ENCODE results near the gene BZW1.

The BZW1 gene

DNA sequence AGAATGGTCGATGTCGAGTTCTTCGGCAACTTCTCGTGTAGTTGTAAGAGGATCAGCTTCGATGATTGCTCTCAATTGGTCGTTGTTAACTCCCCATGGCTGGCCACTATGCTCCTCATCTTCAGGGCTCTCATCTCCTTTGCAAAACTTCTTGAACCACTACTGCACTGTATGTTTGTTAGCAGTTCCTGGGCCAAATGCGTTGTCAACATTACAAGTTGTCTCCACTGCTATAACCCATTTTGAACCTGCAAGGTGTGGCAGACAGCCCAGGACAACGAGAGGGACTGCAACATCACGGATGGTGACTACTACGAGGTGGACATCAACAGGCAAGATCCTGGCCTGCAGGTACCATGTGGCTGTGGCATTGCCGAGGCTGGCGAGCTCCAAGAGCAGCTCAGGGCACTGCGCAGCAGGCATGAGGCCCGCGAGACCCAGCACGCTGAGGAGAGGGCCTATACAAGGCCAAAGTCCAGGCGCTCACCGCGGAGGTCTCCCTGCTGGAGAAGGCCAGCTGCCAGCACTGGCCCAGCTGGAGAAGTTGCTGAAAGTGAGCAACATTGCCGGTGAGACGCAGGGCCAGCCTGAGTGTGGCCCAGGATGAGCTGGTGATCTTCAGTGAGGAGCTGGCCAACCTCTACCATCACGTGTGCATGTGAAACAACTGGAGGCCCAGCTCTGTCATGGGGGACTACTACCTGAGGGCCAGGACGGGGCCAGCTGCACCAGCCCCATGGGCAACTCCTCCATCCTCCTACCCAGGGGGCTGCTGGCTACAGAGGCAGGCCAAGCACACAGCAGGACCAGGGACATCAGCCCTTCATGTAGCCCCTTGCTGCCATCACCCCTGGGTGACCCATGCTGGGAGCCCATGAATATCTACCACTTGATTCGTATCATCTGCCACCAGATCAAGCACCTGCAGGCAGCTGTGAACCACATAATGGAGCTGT, 32.6 kb downstream of the BZW1 start:
- FAIRE-seq, result no peak

DNA sequence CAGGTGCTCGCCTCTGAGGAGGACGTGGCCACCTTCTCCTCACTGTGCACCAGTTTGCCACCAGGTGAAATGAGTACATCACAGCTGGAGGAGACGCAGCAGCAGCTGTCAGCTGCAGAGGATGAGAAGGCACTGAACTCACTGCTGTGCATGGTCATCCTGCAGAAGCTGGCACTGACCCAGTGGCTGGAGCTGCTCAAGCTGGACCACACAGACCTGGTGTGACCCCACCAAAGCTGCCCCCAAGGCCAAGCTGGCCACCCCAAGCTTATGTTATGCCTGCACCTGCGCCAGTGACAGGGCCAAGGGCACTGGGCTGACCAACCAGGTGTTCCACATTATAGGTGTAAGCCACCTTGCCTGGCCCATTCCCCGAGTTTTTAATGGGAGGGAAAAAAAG, 33.5 kb downstream of the BZW1 start:
- FAIRE-seq, result no peak

DNA sequence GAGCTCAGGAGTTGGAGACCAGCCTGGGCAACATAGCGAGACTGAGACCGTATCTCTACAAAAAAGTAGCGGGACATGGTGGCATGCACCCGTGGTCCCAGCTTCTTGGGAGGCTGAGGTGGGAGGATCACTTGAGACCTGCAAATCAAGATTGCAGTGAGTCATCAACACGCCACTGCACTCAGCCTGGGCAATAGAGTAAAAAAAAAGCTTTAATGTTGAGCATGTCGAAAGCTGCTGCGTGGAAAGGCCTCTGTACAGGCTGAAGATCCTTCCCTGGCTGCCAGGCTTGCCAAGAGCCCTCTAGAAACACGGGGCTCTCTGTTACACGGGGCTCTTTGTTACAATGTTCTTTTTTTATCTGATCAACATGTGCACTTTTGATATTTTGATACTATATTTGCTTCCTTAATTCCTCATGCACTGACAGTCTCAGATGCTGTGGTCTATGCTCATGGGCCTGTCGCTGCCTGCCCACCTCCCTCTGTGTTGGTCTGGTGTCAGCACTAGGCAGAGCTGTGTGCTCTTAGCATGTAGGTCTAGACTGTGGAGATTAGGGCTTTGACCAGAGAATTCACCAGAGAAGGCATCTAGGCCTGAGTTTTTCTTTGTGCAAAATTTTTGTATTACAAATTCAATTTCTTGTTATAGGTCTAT, 34.1 kb downstream of the BZW1 start:
- no peak for FAIRE-seq

DNA sequence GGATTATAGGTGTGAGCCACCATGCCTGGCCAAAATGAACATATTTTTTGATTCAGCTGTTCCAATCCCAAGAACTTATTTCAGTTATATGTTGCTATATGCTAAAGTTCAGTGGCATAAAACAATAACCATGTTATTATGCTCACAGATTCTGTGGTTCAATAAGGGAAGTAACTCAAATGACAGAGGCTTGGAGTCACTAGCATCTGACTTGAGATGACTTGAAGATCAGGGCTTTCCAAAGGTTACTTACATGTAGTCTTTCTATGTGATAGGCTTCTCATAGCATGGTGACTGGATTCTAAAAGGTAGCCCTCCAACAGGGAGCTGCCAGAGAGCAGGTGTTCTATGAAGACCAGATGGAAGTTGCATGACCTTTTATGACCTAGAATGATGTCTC, 35.6 kb downstream of the BZW1 start:
- no peak for FAIRE-seq

DNA sequence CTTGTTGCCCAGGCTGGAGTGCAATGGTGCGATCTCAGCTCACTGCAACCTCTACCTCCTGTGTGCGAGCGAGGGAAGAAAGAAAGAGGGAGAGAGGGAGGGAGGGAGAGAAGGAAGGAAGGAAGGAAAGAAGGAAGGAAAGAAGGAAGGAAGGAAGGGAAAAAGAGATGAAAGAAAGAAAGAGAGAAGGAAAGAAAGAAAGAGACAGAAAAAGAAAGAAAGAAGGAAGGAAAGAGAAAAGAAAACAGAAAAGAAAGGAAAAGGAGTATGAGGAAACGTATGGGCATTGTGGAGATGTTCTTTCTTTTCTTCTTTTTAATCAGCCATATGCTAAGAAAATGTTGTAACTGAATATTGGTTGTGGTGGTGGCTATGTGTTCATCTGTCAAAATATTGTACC, 36.2 kb downstream of the BZW1 start:
- FAIRE-seq, result no peak

DNA sequence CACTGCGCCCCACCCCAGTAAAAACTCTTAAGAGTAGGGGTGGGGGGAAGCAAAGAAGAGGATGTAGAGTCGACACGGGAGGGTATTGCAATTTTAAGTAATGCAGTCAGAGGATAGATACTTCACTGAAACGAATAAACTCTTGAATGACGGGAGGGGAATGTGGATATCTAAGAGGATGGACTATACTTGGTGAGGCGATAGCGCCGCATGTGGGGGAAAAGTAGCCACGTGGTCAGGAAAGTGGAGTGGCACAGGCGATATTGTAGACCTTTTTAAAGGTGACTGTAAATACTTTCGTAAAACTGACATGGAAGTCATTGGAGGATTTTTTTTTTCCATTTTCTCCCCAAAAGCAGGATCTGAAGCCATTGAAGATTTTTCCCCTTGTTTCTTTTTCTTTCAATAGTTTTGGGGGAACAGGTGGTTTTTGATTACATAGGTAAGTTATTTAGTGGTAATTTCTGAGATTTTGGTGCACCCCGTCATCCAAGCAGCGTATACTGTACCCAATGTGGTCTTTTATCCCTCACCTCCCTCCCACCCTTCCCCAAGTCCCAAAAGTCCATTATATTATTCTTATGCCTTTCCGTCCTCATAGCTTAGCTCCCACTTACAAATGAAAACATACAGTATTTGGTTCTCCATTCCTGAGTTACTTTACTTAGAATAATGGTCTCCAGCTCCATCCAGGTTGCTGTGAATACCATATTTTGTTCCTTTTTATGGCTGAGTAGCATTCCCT, 39.0 kb downstream of the BZW1 start:
- no peak for FAIRE-seq

DNA sequence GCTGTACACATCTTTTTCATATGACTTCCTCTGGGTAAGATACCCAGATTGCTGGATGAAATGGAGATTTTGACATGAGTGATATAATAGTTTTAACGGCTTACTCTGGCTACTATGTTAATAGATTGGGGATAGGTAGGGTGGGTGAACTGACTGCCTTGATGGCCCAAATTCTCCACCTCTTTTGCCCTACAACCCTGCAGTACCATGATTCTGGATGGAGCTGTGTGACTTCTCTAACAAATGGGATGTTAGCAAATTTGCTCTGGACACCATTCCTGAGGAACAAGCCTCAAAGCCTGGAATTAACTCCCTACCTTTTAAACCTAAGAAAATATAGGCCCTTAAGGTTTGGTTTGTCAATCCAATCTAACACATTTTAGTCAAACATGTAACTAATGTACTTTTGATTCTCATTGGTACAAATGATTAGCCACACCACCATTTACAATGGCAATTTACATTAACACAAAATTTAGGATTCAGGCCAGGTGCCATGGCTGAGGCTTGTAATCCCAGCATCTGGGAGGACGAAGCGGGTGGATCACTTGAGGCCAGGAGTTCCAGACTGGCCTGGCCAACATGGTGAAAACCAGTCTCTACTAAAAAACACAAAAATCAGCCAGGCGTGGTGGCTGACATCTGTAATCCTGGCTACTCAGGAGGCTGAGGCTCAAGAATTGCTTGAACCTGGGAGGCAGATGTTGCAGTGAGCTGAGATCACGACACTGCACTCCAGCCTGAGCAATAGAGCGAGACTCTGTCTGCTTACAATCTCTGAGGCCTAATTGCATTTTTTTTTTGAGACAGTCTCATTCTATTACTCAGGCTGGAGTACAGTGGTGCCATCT, 39.9 kb downstream of the BZW1 start:
- no peak for FAIRE-seq

DNA sequence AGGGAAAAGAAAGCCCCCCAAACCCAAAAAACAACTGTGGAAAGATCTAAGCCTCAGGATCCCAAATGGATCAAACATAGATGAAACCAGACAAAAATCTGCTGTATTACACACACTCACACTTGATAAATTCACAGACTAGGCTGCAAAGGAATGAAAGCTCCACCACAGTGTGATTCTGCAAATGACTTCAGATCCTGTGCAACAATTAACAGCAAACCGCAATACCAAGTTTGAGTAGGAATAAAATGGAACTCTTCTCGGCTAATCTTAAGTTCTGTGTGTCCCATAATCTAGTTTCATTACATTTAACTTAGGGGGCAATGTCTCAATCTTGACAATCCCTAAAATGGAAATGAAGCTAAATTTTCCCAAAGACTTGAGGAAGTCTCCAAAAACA, 40.9 kb downstream of the BZW1 start:
- no peak for FAIRE-seq

DNA sequence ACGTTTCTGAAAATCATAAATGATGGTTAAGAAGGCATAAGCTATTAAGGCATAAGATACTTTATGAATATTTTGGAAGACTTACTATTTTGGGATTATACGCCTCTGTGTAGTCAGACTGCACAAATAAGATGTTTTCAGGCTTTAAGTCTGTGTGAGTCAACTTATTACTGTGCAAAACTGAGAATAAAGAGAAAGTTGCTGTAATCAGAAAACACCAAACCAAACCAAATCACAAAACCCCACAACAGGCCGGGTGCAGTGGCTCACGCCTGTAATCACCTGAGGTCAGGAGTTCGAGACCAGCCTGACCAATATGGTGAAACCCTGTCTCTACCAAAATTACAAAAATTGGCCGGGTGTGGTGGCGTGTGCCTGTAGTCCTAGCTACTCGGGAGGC, 45.1 kb downstream of the BZW1 start:
- FAIRE-seq, result no peak

DNA sequence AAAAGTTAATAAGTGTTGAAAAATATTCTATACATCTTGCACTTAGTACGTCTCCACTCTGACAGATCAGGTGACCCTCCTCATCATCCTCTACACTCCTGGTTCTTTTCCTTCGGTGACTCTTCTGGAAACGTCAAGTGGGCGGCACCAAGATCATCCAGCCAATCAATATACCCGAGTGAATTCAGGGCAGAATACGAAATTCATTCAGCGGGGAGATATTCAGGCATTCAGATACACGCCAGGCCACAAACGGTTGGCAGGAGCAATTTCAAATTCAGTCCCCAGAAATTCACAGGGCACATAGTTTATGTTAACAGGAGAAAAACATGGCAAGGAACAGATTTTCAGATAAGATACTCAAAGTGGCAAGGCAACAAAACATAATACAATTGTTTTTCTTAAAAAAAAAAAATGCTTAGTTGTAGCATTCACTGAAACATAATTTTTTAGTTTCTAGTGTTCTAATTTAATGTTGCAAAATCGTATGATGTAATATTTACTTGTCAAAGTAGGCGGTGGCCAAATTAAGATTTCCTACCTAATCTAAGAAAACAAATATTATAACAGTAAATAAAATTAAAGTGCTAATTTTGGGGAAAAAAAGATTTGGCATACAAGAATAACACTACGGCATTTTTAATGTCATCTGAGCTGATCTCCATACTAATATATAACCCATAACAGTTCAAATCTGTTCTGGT, 48.5 kb downstream of the BZW1 start:
- FAIRE-seq, result no peak

DNA sequence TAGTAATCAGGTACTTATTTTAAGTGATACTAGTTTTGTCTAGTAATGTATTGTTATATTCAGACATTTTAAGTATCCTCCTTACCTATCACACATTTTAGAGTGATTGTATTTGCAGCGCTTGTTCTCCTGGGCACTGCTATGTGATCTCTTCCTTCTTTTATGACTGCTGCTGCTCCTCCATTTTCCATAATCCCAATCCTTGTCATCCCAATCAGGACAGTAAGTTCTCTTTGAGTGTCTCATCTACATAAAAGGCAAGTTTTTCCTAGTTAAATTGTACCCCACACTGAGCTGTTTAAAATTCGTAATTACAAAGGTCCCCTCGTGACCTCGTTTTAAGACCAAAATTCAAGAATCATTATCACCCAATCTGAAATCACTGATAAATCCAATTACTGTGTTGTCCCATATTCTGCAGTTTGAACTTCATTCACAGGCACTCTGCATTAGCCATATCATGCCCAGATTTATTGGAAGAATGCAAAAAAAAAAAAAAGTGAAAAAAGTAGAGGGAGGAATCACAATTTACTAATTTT, 50.0 kb downstream of the BZW1 start:
- FAIRE-seq, result no peak

DNA sequence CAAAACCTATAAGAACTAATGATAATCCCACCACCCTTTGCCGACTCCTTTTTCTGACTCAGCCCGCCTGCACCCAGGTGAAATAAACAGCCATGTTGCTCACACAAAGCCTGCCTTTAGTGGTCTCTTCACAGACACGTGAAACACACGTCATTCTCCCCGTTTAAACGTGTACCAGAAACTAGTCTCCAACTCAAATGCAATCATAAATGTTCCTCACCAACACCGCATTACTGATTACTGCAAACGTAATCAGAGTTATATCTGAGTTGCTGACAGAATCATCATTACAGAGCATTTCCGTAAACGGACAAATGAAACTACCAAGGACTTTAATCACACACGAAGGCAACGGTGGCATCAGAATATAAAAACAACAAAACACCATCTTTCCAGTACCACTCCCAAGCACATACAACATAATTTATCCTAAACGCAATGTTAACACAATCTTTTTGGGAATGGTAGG, 50.9 kb downstream of the BZW1 start:
- no peak for FAIRE-seq

DNA sequence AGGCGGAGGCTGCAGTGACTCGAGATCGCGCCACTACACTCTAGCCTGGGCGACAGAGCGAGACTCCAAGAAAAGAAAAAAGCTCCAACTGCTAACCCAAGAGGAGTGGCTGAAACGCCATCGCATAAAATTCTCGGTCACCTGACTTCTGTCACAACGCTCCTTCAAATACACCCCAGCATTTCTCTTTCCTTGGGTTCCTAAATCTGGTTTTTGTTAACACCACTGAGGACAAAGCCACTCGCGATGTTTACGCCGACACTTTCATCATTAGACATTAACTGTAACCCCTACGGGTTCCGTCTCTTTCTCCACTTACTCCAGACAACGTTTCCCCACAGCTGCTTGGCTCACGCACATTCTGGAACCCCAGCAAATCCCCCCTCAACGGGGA, 52.1 kb downstream of the BZW1 start:
- FAIRE-seq, result no peak

DNA sequence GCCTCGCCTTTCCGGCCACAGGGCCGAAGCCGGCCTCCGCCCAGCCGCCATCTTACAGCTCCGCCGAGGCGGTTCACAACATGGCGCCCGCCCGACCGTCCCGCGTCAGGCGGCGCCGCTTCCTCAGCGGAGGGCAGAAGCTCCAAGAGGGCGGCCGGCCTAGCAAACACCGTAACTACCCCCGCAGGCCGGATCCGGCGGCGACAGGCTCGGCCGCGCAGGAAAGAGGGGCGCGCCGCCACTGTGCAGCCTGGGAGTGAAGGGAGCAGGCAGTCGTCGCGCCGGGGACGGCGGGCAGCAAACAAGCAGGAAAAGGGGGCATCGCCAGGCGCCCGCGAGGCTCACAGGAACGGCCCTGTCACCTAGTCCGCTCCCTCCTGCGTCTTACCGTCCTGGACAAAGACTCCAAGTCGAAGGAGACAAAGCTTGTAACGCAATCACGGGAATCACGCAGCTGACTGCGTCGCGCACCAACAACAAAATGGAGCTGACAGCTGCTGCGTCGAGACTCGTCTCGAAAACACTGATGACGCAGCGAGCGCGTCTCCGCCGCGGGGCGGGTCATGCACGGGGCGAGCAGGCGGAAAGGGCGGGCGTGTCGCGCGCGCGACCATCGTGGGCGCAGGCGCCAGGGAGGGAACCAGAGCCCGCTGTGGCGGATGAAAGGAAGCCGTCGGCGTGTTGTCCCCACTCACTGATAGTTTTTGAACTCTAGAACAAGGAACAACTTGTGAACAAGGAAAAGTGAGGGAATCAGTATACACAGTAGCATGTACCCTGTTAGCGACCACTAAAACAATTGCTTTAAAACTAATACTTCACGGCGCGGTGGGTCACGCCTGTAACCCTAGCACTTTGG, 52.7 kb downstream of the BZW1 start, which contains the start of gene CLK1:
CLK1 (minus strand) TSS at position 483 of the 859 bp plus-strand sequence. CDS start 2,796 bp downstream, outside the sequence.
- FAIRE-seq, result no peak

DNA sequence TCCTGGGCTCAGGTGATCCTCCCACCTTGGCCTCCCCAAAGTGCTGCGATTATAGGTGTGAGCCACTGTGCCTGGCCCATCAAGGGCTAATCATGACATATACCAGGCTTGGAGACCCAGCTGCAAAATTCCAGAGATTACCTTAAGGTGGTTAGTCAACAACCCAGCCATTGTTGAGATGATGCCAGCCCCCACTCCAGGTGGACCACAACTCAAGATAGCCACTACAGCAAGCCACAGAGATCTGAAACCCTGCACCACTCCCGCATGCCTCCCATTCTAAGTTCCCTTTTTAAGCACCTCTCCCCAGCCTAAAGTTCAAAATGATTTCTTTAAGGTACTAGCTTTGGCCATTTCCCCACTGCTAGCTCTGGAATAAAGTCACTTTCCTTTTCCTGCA, 57.3 kb downstream of the BZW1 start:
- no peak for FAIRE-seq

DNA sequence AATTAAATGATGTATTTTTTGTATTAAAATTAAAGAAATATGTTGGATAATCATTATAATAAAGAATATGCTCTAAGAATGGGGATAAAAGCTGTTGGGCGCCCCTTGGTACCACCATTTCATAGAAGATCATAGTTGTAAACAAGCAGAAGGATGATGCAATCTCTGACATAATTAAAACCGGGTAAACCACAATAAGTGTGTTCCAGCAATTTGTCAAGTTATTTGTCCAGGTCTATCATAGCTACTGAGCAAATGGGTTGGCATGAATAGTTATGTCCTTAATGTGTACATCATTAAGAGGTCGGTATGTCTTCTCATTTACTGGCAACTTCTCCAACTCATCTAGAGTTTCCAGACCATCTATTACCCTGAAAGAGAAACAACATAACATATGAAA, 59.4 kb downstream of the BZW1 start:
- no peak for FAIRE-seq

DNA sequence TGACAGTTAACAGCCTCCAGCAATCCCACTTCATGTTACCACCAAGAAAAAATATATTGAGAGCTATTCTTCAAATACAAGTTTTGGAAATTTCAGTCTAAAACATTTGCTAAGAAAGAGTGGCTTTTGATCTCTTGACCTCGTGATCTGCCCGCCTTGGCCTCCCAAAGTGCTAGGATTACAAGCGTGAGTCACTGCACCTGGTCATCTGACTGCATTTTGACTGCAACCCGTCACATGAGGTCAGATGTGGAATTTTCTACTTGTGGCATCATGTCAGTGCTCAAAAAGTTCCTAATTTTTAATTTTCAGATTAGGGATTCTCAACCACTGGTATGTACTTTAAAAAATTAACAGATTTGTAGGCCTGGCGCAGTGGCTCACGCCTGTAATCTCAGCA, 61.9 kb downstream of the BZW1 start:
- no peak for FAIRE-seq
